Hepatocyte (in vitro differentiated cells): ENCODE results near the gene EEF2K. TPM values are rescaled to one million over a fixed set of nuclear protein-coding genes. Genes with fewer than 3 reads are reported as not detected.
A peak's percentile ranks its signal among the peaks of the same experiment; 100 is the strongest.

Experiments
- DNase-seq: peaks from one replicate; pipeline ENCODE4 v3.0.0-alpha.2; 2016; ENCODE audit warnings: low spot score
- H2AFZ ChIP-seq: fragments of 200-600 bp; sonication (generic); 2 replicates; pipeline ENCODE4 v1.6.0; 2016; ENCODE audit warnings: antibody characterized with exemption, mild to moderate bottlenecking
- H3K27ac ChIP-seq: fragments of 200-600 bp; sonication (generic); 2 replicates; pipeline ENCODE4 v1.5.1; 2016; ENCODE audit warnings: mild to moderate bottlenecking
- H3K27me3 ChIP-seq: fragments of 200-600 bp; sonication (generic); 2 replicates; pipeline ENCODE4 v1.6.1; 2016
- H3K36me3 ChIP-seq: fragments of 200-600 bp; sonication (generic); replicated peaks from 2 replicates; pipeline ENCODE4 v1.5.1; 2016; ENCODE audit warnings: low read depth; ENCODE audit not compliant: insufficient read depth
- H3K4me1 ChIP-seq: fragments of 200-600 bp; sonication (generic); 2 replicates; pipeline ENCODE4 v1.5.1; 2016; ENCODE audit warnings: mild to moderate bottlenecking, moderate library complexity; ENCODE audit not compliant: insufficient read depth
- H3K4me2 ChIP-seq: fragments of 200-600 bp; sonication (generic); 2 replicates; pipeline ENCODE4 v1.6.0; 2016
- H3K4me3 ChIP-seq: fragments of 200-600 bp; sonication (generic); 2 replicates; pipeline ENCODE4 v1.5.1; 2016; ENCODE audit warnings: mild to moderate bottlenecking
- H3K79me2 ChIP-seq: fragments of 200-600 bp; sonication (generic); 2 replicates; pipeline ENCODE4 v1.6.0; 2017; ENCODE audit warnings: mild to moderate bottlenecking
- H3K9me2 ChIP-seq: fragments of 200-600 bp; sonication (generic); replicated peaks from 2 replicates; pipeline ENCODE4 v1.6.0; 2017; ENCODE audit warnings: mild to moderate bottlenecking; ENCODE audit not compliant: insufficient read depth
- H3K9me3 ChIP-seq: fragments of 200-600 bp; sonication (generic); 2 replicates; pipeline ENCODE4 v1.5.1; 2016; ENCODE audit warnings: low read depth, mild to moderate bottlenecking
- H4K20me1 ChIP-seq: fragments of 200-600 bp; sonication (generic); 2 replicates; pipeline ENCODE4 v1.6.0; 2016; ENCODE audit warnings: mild to moderate bottlenecking; ENCODE audit not compliant: insufficient read depth, poor library complexity, severe bottlenecking
- CTCF ChIP-seq: fragments of 200-600 bp; sonication (generic); IDR thresholded peaks from 2 replicates; pipeline ENCODE4 v1.5.1; 2016; ENCODE audit warnings: antibody characterized with exemption, mild to moderate bottlenecking; ENCODE audit not compliant: poor library complexity
- EZH2 ChIP-seq: fragments of 200-600 bp; sonication (generic); IDR thresholded peaks from 2 replicates; pipeline ENCODE4 v1.6.1; 2016; ENCODE audit warnings: antibody characterized with exemption, mild to moderate bottlenecking, borderline replicate concordance
- EZH2phosphoT487 ChIP-seq: fragments of 200-600 bp; sonication (generic); IDR thresholded peaks from one replicate; pipeline ENCODE4 v1.6.1; 2018; ENCODE audit warnings: antibody characterized with exemption, mild to moderate bottlenecking, low read depth, moderate library complexity; ENCODE audit not compliant: unreplicated experiment, severe bottlenecking
- WGBS: methylation state at CpG from one replicate; pipeline ENCODE4 v1.1.6; 2016; ENCODE audit warnings: low lambda C conversion rate; ENCODE audit errors: missing lambda C conversion rate; 5-methylcytosine and 5-hydroxymethylcytosine counted together
- polyA plus RNA-seq: library from polyadenylated mRNA; unstranded; fragments of >200 nt; fragmentation: Nextera tagmentation; extraction: Ambion mirVana; gene quantifications from 2 replicates; pipeline ENCODE4 v1.2.1, GENCODE V29; 2016
- total RNA-seq: library from RNA; depleted of rRNA; stranded (reverse); fragments of >200 nt; gene quantifications from 2 replicates; pipeline ENCODE4 v1.2.3, GENCODE V29; 2014

Gene EEF2K
- total and polyA plus RNA-seq, 2 experiments from 2014 or later = 7.9 to 15.1 TPM

GRCh38 chr16:22202261-22202637, 3.8 kb upstream of the EEF2K start:
- H3K4me1 ChIP-seq = no peaks in the 10 kb centered on the region
- H3K79me2 ChIP-seq = peaks cover 6% of the 10 kb centered on the region
- 98% methylated on average over 6 of the region's 6 CpGs for WGBS
- no peak overlapping the region for H3K27ac ChIP-seq
- no peaks in the 10 kb centered on the region for H3K36me3 ChIP-seq
- H2AFZ ChIP-seq = no peak overlapping the region
- H4K20me1 ChIP-seq = peaks cover under 1% of the 10 kb centered on the region
- H3K4me3 ChIP-seq = no peak overlapping the region
- no peaks in the 10 kb centered on the region for H3K9me3 ChIP-seq
- H3K4me2 ChIP-seq = no peak overlapping the region
- H3K27me3 ChIP-seq = no peaks in the 10 kb centered on the region
- no peak for DNase-seq
- no peaks in the 10 kb centered on the region for H3K9me2 ChIP-seq
- TF ChIP-seq CTCF (no peak), EZH2 (no peak), EZH2phosphoT487 (no peak)

GRCh38 chr16:22203091-22203490, 3.0 kb upstream of the EEF2K start:
- no peak overlapping the region for H3K4me2 ChIP-seq
- no peaks in the 10 kb centered on the region for H3K36me3 ChIP-seq
- no peaks in the 10 kb centered on the region for H3K9me2 ChIP-seq
- H3K79me2 ChIP-seq = peaks cover 15% of the 10 kb centered on the region
- H2AFZ ChIP-seq = no peak overlapping the region
- peaks cover 9% of the 10 kb centered on the region for H4K20me1 ChIP-seq
- H3K4me1 ChIP-seq = peaks cover 6% of the 10 kb centered on the region
- H3K9me3 ChIP-seq = no peaks in the 10 kb centered on the region
- no peaks in the 10 kb centered on the region for H3K27me3 ChIP-seq
- TF ChIP-seq EZH2 (no peak), CTCF (no peak), EZH2phosphoT487 (no peak)
- 93% methylated on average over 5 of the region's 5 CpGs for WGBS
- no peak overlapping the region for H3K4me3 ChIP-seq
- no peak for DNase-seq
- H3K27ac ChIP-seq = no peak overlapping the region

- H3K4me3 ChIP-seq = no peak overlapping the region
- no peak overlapping the region for H3K27ac ChIP-seq
- peaks cover 6% of the 10 kb centered on the region for H3K4me1 ChIP-seq
- 96% methylated on average over 2 of the region's 2 CpGs for WGBS
- no peak overlapping the region for H2AFZ ChIP-seq
- H3K4me2 ChIP-seq = no peak overlapping the region
- DNase-seq = no peak
- no peaks in the 10 kb centered on the region for H3K9me3 ChIP-seq
- peaks cover 12% of the 10 kb centered on the region for H4K20me1 ChIP-seq
- no peaks in the 10 kb centered on the region for H3K27me3 ChIP-seq
- peaks cover 25% of the 10 kb centered on the region for H3K79me2 ChIP-seq
- TF ChIP-seq EZH2phosphoT487 (no peak), EZH2 (no peak), CTCF (no peak)
- H3K9me2 ChIP-seq = no peaks in the 10 kb centered on the region
- H3K36me3 ChIP-seq = no peaks in the 10 kb centered on the region
These were observed 1.9 kb upstream of the EEF2K start for GRCh38 chr16:22204091-22204655.

- H2AFZ ChIP-seq = peak overlapping the region; percentile 95
- H3K4me2 ChIP-seq = peak overlapping the region; percentile 74
- H3K4me1 ChIP-seq = peaks cover 6% of the 10 kb centered on the region
- peaks cover 40% of the 10 kb centered on the region for H3K79me2 ChIP-seq
- H4K20me1 ChIP-seq = peaks cover 21% of the 10 kb centered on the region
- TF ChIP-seq EZH2 (no peak), CTCF (no peak), EZH2phosphoT487 (no peak)
- WGBS = 27% methylated on average over 11 of the region's 11 CpGs
- H3K36me3 ChIP-seq = no peaks in the 10 kb centered on the region
- no peaks in the 10 kb centered on the region for H3K9me3 ChIP-seq
- peak overlapping the region; percentile 16 for H3K4me3 ChIP-seq
- peak overlapping the region; percentile 91 for H3K27ac ChIP-seq
- H3K9me2 ChIP-seq = no peaks in the 10 kb centered on the region
- DNase-seq = no peak
- H3K27me3 ChIP-seq = no peaks in the 10 kb centered on the region
These were observed 483 bp upstream of the EEF2K start for GRCh38 chr16:22205577-22206012.
